ENCODE results near the gene MBD3L2B.

DNA sequence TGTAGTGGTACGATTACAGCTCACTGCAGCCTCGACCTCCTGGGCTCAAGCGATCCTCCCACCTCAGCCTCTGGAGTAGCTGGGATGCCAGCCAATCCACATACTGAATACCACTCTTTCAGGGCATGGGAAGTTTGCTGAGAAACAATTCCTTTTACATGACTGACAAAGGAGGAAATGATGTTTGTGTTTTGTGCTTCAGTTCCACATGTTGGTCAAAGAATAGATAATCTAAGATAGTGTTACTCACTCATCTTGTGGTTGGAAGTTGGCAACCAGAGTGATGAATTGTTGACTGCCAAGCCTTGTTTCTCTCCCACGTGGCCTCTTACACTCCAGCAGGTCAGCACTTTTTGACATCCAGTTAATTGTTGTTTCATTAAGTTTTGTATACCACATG is 7.6 kb downstream of the MBD3L2B start:
- TF ChIP-seq, protein P1, sequence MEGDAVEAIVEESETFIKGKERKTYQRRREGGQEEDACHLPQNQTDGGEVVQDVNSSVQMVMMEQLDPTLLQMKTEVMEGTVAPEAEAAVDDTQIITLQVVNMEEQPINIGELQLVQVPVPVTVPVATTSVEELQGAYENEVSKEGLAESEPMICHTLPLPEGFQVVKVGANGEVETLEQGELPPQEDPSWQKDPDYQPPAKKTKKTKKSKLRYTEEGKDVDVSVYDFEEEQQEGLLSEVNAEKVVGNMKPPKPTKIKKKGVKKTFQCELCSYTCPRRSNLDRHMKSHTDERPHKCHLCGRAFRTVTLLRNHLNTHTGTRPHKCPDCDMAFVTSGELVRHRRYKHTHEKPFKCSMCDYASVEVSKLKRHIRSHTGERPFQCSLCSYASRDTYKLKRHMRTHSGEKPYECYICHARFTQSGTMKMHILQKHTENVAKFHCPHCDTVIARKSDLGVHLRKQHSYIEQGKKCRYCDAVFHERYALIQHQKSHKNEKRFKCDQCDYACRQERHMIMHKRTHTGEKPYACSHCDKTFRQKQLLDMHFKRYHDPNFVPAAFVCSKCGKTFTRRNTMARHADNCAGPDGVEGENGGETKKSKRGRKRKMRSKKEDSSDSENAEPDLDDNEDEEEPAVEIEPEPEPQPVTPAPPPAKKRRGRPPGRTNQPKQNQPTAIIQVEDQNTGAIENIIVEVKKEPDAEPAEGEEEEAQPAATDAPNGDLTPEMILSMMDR (conservative IDR thresholded peaks at IDR 0.05; ENCODE audit: low read length) = no peak
- TF ChIP-seq EZH2phosphoT487 (IDR thresholded peaks at IDR 0.05; ENCODE audit: borderline replicate concordance, low read depth, low read length) = no peak
